Suprapubic skin (tissue), 4 donors: ENCODE results near the gene TAF1B. TPM values are rescaled to one million over a fixed set of nuclear protein-coding genes. Genes with fewer than 3 reads are reported as not detected.
A peak's percentile ranks its signal among the peaks of the same experiment; 100 is the strongest.

Experiments used
- DNase-seq, 2 donors: peaks; one replicate each; pipeline ENCODE4 v3.0.0-alpha.2; 2019; ENCODE audit warnings: low spot score in 2 of 2
- H3K27ac ChIP-seq: fragments of 200-600 bp; sonication (generic); one replicate; pipeline ENCODE4 v1.5.1; 2019
- H3K27me3 ChIP-seq: fragments of 200-600 bp; sonication (generic); one replicate; pipeline ENCODE4 v1.5.1; 2019
- H3K36me3 ChIP-seq: fragments of 200-600 bp; sonication (generic); one replicate; pipeline ENCODE4 v1.5.1; 2019
- H3K4me1 ChIP-seq: fragments of 200-600 bp; sonication (generic); one replicate; pipeline ENCODE4 v1.5.1; 2019
- H3K4me3 ChIP-seq: fragments of 200-600 bp; sonication (generic); one replicate; pipeline ENCODE4 v1.5.1; 2019; ENCODE audit warnings: mild to moderate bottlenecking
- H3K9me3 ChIP-seq: fragments of 200-600 bp; sonication (generic); one replicate; pipeline ENCODE4 v1.5.1; 2019
- CTCF ChIP-seq, 2 donors: fragments of 200-600 bp in 1 of 2; fragments of 450-650 bp in 1 of 2; sonication (generic) in 1 of 2; IDR thresholded peaks; one replicate each; pipeline ENCODE4 v1.5.1; 2016 to 2019; ENCODE audit warnings: antibody characterized with exemption in 2 of 2, mild to moderate bottlenecking in 1 of 2, moderate library complexity in 1 of 2
- EP300 ChIP-seq: sonication (generic); formaldehyde crosslinking; IDR thresholded peaks from one replicate; pipeline ENCODE4 v1.6.1; 2017; ENCODE audit warnings: antibody characterized with exemption
- POLR2A ChIP-seq, 2 donors: fragments of 450-650 bp; IDR thresholded peaks; one replicate each; pipeline ENCODE4 v1.6.1; 2017; ENCODE audit warnings: antibody characterized with exemption in 2 of 2, mild to moderate bottlenecking in 2 of 2, moderate library complexity in 2 of 2
- POLR2AphosphoS5 ChIP-seq, 3 donors: sonication (generic); formaldehyde crosslinking; IDR thresholded peaks; one replicate each; pipeline ENCODE4 v1.6.1; 2017; ENCODE audit warnings: antibody characterized with exemption in 3 of 3
- WGBS: methylation state at CpG from one replicate; pipeline ENCODE4 v1.1.5; 2018; 5-methylcytosine and 5-hydroxymethylcytosine counted together
- total RNA-seq, 4 donors: library from RNA; depleted of rRNA; stranded (reverse); fragments of >200 nt; gene quantifications; one replicate each; pipeline ENCODE4 v1.1.0, GENCODE V29; 2016

The TAF1B gene
- total RNA-seq, 4 donors from 2014 or later, result 12.7 to 24.0 (median 18.0) TPM

- DNase-seq, result no peak
- H3K36me3 ChIP-seq, result no peaks in the 10 kb centered on the region
- peaks cover 27% of the 10 kb centered on the region for H3K4me1 ChIP-seq
- no CpG with 5 or more reads among the region's 47 CpGs for WGBS
- no peaks in the 10 kb centered on the region for H3K27me3 ChIP-seq
- peak overlapping the region; percentile 94 for H3K27ac ChIP-seq
- H3K9me3 ChIP-seq, result no peaks in the 10 kb centered on the region
- TF ChIP-seq EP300 (no peak), POLR2AphosphoS5 (IDR thresholded peaks at IDR 0.05) (no peak), CTCF (IDR thresholded peaks at IDR 0.05) (no peak), POLR2A (IDR thresholded peaks at IDR 0.05) (peak in 1 of 2 donors; percentile 3)
- H3K4me3 ChIP-seq, result peak overlapping the region; percentile 71
Observed at GRCh38 chr2:9951272-9951521, 107.9 kb downstream of the TAF1B start.

- Histone ChIP-seq H3K9me3 (no peaks in the 10 kb centered on the region), H3K27me3 (no peaks in the 10 kb centered on the region), H3K27ac (peak within 1 kb of the TSS; percentile 94), H3K4me3 (peak within 1 kb of the TSS; percentile 71), H3K4me1 (peaks cover 27% of the 10 kb centered on the region), H3K36me3 (no peaks in the 10 kb centered on the region)
- TF ChIP-seq EP300 (no peak), POLR2AphosphoS5 (IDR thresholded peaks at IDR 0.05) (peak in 2 of 3 donors; percentile 50 to 73), CTCF (IDR thresholded peaks at IDR 0.05) (no peak), POLR2A (IDR thresholded peaks at IDR 0.05) (peak; percentile 8 to 26)
- peak; percentile 92 to 93 for DNase-seq
- 0% methylated on average over 21 of the region's 111 CpGs for WGBS
Observed at GRCh38 chr2:9951522-9952285, 108.4 kb downstream of the TAF1B start, which contains the start of gene GRHL1. GRHL1 (plus strand) TSS chr2:9951693; CDS start chr2:9951834, 141 bp downstream.

DNA sequence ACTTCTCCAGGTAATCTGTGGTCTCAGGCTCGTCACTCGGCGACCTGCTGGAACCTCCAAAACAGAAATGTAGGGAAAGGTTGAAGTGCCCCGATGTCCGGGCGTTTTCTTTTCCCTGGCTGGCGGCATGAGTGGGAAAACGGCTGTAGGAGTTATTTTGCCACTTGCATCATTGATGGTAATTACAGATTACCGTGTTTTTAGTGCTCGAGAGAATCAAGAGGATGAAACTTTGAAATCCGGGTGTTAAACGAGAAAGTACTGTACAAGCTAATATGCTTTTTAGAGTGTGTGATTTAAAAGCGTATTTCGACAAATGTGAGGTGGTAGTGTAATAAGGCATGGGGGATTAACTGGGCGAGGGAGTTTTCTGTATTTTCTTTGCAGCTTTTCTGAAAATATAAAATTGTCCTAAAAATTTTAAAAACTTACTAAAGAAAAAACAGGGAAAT, 109.0 kb downstream of the TAF1B start:
- H3K36me3 ChIP-seq, result no peaks in the 10 kb centered on the region
- no peaks in the 10 kb centered on the region for H3K27me3 ChIP-seq
- TF ChIP-seq EP300 (no peak), CTCF (IDR thresholded peaks at IDR 0.05) (no peak), POLR2A (IDR thresholded peaks at IDR 0.05) (no peak), POLR2AphosphoS5 (IDR thresholded peaks at IDR 0.05) (no peak)
- peaks cover 27% of the 10 kb centered on the region for H3K4me1 ChIP-seq
- H3K9me3 ChIP-seq, result no peaks in the 10 kb centered on the region
- H3K27ac ChIP-seq, result peak overlapping the region; percentile 92
- no peak for DNase-seq
- WGBS, result 21% methylated on average over 15 of the region's 15 CpGs
- H3K4me3 ChIP-seq, result peak overlapping the region; percentile 71

- no peaks in the 10 kb centered on the region for H3K9me3 ChIP-seq
- DNase-seq, result no peak
- TF ChIP-seq CTCF (IDR thresholded peaks at IDR 0.05) (no peak), POLR2AphosphoS5 (IDR thresholded peaks at IDR 0.05) (no peak), POLR2A (IDR thresholded peaks at IDR 0.05) (no peak), EP300 (no peak)
- WGBS, result 67% methylated on average over 8 of the region's 8 CpGs
- peaks cover 27% of the 10 kb centered on the region for H3K4me1 ChIP-seq
- H3K27ac ChIP-seq, result peak overlapping the region; percentile 92
- H3K36me3 ChIP-seq, result no peaks in the 10 kb centered on the region
- H3K4me3 ChIP-seq, result peak overlapping the region; percentile 71
- H3K27me3 ChIP-seq, result no peaks in the 10 kb centered on the region
Observed at GRCh38 chr2:9952856-9953503, 109.7 kb downstream of the TAF1B start.

GRCh38 chr2:9954136-9954535, 110.9 kb downstream of the TAF1B start:
- H3K9me3 ChIP-seq, result no peaks in the 10 kb centered on the region
- 69% methylated on average over 3 of the region's 3 CpGs for WGBS
- H3K27me3 ChIP-seq, result no peaks in the 10 kb centered on the region
- H3K27ac ChIP-seq, result peak overlapping the region; percentile 25
- peak overlapping the region; percentile 71 for H3K4me3 ChIP-seq
- no peak for TF ChIP-seq EP300
- no peak for TF ChIP-seq CTCF (IDR thresholded peaks at IDR 0.05)
- TF ChIP-seq POLR2AphosphoS5 (IDR thresholded peaks at IDR 0.05), result no peak
- H3K4me1 ChIP-seq, result peaks cover 27% of the 10 kb centered on the region
- no peak for DNase-seq
- no peaks in the 10 kb centered on the region for H3K36me3 ChIP-seq
